ENCODE data around the gene PAPLN.

GRCh38 chr14:73235531-73236155 lies 1.7 kb upstream of the PAPLN start:
- TF ChIP-seq, protein P1, sequence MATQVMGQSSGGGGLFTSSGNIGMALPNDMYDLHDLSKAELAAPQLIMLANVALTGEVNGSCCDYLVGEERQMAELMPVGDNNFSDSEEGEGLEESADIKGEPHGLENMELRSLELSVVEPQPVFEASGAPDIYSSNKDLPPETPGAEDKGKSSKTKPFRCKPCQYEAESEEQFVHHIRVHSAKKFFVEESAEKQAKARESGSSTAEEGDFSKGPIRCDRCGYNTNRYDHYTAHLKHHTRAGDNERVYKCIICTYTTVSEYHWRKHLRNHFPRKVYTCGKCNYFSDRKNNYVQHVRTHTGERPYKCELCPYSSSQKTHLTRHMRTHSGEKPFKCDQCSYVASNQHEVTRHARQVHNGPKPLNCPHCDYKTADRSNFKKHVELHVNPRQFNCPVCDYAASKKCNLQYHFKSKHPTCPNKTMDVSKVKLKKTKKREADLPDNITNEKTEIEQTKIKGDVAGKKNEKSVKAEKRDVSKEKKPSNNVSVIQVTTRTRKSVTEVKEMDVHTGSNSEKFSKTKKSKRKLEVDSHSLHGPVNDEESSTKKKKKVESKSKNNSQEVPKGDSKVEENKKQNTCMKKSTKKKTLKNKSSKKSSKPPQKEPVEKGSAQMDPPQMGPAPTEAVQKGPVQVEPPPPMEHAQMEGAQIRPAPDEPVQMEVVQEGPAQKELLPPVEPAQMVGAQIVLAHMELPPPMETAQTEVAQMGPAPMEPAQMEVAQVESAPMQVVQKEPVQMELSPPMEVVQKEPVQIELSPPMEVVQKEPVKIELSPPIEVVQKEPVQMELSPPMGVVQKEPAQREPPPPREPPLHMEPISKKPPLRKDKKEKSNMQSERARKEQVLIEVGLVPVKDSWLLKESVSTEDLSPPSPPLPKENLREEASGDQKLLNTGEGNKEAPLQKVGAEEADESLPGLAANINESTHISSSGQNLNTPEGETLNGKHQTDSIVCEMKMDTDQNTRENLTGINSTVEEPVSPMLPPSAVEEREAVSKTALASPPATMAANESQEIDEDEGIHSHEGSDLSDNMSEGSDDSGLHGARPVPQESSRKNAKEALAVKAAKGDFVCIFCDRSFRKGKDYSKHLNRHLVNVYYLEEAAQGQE (IDR thresholded peaks at IDR 0.05) = no peak
- TF ChIP-seq CTCF (IDR thresholded peaks at IDR 0.05; ENCODE audit: low read depth, low read length, missing input control) (no peak), RAD21 (IDR thresholded peaks at IDR 0.05) (no peak)
- TF ChIP-seq, protein P2, sequence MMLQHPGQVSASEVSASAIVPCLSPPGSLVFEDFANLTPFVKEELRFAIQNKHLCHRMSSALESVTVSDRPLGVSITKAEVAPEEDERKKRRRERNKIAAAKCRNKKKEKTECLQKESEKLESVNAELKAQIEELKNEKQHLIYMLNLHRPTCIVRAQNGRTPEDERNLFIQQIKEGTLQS (IDR thresholded peaks at IDR 0.05) = no peak

Measured in liver (tissue), 3 donors.